GM18861 (cell line): Measurements from ENCODE around the gene PIEZO2.
"Not testable (repeated sequence)": the region's sequence is repeated elsewhere in the genome, so short reads cannot be mapped to it uniquely, and the experiment has no call there.

Experiments used
- ATAC-seq: cut with Tn5 transposase; IDR thresholded peaks from one replicate; pipeline ENCODE4 v1.9.1; 2021; ENCODE audit not compliant: unreplicated experiment

Gene PIEZO2

DNA sequence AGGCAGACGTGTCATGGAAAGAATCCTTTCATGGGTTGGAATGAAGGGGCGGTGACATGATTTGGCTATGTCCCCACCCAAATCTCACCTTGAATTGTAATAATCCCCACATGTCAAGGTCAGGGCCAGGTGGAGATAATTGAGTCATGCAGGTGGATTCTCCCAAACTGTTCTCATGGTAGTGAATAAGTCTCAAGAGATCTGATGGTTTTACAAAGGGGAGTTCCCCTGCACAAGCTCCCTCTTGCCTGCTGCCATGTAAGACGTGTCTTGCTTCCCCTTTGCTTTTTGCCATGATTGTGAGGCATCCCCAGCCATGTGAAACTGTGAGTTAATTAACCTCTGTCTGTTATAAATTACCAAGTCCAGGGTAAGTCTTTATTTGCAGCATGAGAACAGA is 215.7 kb downstream of the PIEZO2 start:
- not testable (repeated sequence) for ATAC-seq

DNA sequence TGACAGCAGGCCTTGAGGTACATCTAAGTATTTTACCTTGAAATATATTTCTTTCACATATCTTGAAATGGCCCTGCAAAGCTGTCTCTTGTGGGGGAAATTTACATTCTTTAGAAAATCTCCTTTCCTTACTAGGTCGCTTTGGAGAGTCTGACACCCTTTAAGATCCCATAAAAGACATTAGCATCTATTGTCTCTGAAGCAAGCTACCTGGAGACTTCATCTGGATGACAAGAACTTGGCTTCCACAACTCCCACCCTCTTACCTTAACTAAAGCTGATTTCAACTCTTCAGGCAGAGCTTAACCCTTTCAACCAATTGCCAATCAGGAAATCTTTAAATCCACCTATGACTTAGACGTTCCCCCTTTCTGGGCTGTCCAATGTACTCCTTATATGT is 219.3 kb downstream of the PIEZO2 start:
- ATAC-seq, result no peak

DNA sequence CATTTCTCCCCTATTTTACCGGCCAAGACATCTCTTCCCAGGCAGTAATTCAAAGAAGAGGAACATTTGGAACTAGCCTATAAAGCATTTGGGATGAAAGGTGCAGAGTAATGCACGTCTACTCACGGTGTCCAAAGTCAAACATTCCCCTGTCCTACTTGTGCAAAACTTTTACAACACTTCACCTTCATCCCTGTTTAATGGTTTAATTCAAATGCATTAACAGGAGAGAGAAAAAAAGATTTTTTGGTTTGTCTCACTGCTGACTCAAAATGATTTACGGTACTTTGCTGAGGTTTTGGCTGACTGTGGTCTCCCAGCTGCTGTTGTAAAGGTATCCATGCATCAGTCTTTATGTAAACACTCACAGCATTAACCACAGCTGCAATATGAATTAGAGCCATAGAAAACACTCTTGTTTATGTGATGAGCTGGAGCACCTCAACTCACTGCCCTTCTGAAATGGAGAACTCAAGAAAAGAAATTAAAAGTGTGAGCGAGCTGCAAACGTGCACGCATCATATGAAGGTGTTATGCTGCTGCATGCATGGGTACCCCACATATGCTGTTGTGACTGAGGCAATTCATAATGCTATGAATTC is 220.5 kb downstream of the PIEZO2 start:
- no peak for ATAC-seq

DNA sequence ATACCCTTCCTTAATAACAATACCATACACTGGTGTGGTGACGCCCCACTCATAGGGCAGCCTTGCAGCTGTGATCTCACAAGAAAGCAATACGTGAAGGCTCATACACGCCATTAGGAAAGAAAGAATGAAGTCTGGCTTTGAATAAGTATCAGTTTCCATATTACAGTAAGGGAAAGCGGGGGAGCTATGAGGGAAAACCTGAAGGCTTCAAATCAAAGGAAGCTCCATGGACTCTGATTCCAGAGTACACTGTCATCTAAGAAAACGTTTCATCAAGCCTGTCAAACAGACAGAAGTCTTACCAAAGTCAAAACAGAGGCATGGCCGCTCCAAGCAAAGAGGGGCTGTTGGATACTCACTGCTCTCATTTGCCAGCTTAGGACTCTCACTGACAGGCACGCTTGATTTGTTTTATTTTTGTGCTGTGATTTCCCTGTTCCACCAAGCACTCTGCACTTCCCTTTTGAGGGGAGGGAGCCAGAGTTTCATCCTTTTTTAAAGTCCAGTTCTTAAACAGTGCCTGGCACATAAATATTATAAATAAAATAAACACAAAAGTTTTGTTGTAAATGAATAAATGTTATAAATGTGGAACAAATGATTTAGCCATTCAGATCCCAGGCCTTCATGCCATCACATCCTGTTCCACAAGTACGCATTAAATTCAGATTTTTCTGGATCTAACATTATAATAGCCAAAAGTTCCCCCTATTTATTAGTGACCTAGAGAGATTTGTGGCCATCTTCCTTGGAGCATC is 221.2 kb downstream of the PIEZO2 start:
- ATAC-seq, result no peak

DNA sequence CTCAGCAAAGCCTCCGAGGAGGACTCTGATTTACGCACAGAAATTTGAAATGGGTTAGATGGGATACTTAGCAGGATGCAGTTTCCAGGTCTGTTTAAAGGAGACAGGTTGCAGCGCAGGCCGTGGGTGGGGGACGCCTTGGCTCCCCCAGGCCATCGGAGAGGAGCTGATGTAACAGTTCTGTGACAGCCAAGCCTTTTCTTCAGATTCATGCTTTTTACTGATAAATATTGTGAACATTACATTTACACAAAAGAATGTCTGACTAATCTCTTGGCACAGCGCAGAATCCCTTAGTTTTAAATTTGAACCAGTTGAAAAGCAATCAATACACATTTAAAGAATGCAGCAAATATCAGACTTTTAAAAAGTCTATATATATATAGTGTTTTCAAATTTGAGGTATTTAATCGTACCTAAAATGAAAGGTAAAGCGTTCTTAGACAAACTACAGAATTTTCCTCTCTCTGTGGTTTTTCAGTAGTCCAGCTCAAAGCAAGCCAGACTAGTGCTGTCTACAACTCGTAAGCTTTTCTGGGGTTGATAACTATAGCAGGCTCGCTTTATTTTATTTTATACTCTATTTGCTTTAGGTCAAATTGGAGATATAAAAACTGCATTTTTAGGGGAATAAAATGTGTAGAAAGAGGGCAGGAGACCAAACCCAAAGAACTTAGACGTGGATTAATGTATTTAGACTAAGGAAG is 221.9 kb downstream of the PIEZO2 start:
- ATAC-seq, result no peak

DNA sequence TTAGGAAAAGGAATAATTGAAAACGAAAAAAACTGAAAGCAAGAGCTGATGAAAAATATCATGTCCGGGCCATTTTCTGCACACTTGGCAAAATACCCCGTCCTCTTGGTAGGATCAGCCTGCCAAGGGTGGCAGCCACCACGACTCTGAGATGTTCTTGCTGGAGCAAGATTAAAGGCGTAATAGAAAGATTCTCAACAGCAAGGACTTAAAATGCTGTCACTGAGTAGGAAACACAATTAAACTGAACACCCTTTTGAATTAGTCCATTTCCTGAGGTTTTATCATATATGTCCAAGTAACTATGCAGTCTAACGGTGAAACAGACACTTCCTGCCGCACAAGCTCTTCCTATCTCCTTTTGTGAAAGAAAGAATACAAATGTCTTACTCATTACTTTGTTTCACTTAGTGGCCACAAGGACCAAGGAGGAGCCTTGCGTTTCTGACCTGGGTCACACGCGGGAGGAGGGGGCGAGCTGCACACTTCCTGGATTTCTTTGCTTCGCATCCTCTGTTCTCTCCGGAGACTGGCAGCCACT is 222.7 kb downstream of the PIEZO2 start:
- no peak for ATAC-seq

DNA sequence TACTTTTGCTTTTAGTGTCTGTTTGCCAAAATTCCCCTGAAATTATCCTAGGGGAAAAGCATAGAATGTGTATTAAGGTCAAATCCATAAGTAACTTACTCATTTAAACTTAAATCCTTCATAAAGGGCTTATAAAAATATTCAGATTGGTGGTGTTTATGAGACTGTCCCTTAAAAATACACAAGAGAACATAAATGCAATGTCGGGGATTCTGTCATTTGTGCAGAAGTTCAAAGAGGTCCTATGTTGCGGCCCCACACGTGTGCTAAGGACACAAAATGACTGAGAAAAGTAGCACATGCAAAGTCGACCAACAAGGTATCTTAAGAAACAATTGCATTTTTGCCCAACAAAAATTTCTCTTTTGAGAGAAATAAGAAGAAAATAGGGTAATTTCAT is 225.1 kb downstream of the PIEZO2 start:
- ATAC-seq, result no peak

DNA sequence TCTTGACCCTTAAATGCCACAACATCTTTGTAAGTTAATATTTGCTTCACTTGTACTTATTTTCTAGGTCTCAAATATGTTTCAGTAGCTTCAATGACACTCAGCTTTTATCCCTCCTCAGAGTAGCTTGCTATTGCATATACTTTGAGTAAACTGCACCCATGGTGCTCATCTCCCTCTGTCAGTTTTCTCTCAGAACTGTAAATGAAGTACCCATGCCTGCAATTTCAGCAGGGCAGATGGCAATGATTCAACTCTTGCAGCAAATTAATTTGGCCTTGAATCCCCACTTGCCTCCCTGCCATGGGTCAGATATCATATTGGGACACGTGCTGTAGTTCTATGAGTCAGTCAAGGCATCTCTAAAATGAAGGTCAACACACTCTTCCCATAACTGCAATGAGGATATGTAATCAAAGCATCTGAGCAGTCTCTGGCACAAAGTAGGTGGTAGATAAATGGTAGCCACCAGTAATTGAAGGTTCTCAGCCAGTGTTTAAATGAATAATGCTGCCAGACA is 225.8 kb downstream of the PIEZO2 start:
- ATAC-seq, result no peak

DNA sequence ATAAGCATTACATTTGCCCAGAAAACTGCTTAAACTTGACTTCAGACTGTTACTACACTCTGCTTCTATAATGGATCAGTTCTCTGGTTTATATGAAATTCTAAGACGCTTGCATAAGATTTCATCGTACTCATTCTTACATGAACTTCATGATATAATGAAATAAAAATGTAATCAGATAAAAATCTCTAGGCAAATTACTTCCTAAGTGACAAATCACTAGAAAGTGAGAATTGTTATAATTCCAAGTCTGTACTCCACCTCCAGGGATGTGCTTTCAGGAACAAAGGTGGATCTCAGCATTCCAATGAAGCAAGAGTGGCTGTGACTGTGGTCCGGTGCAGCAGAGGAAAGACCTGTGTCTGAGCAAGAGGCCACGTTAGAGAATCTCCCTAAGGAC is 226.2 kb downstream of the PIEZO2 start:
- no peak for ATAC-seq

DNA sequence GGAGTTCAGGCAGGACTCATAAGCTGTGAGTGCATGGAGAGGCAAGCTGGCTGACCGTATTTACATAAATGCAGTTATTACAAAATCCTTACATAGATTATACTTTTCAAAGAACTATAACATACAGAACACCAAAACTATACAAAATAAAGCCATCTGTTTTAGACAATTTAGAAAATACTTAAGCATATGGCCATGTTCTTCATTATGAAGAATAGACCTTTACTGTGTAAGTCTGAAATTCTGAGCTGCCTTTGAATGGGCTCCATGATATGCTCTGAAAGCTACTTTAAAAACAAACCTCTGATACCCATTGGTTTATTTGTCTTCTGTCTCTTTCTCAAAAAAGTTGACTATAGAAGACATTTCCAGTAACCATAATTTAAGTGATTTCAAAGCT is 226.7 kb downstream of the PIEZO2 start:
- not testable (repeated sequence) for ATAC-seq

DNA sequence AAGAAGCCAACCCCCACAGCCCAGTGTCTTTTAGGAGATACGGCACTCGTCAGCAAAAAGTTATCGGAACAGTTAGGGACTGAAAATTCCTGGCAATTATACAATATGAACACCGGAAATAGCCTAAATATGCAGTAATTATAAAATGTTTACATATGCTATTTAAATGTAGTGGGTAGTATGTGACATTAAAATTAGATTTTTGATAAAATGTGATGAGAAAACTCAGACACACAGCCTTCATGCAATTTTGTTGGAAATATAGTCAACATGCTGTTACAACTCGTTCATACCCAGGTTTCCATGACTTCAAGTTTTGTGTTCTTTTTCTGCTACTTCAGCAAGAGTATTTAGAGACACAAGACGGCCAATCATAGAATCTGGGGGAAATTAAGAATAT is 229.1 kb downstream of the PIEZO2 start:
- not testable (repeated sequence) for ATAC-seq

DNA sequence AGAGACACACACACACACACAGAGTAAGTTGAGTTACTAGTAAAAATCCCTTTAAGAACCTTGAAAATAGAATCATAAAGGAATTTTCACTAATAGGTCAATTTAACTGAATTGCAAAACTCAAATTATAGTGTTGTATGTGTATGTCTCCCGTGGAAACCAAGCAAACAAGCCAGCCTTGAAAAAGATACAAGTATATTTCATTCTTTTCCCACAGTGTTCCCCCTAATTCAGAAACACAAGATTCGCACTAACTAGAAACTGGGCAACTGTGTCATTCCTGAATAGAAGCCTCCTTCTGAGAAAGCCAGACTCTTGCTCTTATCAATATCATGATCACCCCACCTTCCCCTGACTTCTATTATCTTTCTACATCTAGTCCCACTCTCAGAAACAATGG is 229.5 kb downstream of the PIEZO2 start:
- ATAC-seq, result no peak

DNA sequence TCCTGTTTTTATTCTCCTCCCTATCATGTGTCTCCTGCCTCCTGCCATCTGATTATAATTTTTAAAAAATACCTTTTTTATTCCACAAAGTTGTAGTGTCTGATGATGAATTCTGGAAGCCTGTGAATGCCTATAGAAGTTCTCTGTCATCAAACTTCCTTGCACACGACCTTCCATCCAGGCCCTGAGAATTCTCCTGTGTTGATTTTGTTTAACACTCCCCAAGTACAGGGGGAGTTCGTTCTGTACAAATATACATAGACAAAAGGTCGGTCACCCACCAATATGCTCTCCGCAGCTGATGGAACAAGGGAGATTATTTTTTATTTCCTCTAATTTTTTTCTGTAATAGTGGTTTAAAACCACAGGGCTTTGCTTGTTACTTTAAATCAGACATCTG is 232.5 kb downstream of the PIEZO2 start:
- ATAC-seq, result no peak

DNA sequence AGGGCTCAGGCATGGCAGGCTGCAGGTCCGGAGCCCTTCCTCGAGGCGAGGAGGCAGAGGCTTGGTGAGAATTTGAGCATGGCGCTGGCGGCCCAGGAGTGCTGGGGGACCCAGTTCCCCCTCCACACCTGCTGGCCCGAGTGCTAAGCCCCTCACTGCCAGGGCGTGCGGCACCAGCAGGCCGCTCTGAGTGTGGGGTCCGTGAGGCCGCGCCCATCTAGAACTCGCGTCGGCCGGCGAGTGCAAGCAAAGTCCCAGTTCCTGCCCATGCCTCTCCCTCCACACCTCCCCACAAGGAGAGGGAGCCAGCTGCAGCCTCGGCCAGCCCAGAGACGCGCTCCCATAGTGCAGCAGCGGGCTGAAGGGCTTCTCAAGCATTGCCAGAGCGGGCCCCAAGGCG is 233.0 kb downstream of the PIEZO2 start:
- no peak for ATAC-seq

DNA sequence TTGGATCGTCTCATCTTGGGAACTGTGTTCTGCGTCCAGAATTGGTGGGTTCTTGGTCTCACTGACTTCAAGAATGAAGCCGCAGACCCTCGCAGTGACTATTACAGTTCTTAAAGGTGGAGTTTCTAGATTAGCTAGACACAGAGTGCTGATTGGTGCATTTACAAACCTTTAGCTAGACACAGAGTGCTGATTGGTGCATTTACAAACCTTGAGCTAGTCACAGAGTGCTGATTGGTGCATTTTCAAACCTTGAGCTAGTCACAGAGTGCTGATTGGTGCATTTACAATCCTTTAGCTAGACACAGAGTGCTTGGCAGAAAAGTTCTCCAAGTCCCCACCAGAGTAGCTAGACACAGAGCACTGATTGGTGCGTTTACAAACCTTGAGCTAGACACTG is 233.6 kb downstream of the PIEZO2 start:
- not testable (repeated sequence) for ATAC-seq

DNA sequence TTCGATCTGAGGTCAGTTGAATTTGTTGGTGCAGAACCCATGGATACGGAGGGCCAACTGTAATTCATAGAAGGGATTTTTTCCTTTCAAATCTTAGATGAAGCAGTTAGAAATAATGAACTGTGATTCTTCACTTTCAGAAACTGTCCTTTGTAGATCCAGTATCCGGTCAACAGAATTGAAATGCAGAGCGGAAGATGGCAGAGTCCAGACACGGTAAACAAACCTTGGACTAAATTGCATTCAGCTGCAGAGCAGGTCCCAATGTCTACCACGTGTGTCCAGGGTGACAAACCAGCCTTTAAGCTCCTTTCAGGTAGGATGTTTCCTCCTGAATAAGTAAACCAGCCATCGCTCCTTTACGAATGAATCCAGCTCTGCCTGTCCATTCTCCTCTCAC is 234.8 kb downstream of the PIEZO2 start:
- ATAC-seq, result not testable (repeated sequence)

DNA sequence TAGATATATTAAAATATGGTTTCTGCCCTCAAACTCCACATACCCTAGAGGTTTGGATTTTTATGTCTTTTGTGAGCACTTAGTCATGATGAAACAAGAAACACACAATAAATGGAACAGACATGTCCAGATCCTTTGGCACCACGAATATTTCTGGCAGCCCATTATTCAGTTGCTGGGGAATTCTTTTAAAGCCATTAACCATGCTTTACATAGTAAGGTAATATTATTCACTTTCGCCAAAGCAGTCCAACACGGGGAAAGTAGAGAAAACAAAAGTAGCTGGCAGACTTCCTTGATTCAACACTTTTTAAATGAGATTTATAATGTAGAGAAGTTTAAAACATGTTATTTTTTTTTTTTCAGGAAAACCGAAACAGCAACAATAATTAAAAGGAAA is 235.4 kb downstream of the PIEZO2 start:
- ATAC-seq, result no peak

DNA sequence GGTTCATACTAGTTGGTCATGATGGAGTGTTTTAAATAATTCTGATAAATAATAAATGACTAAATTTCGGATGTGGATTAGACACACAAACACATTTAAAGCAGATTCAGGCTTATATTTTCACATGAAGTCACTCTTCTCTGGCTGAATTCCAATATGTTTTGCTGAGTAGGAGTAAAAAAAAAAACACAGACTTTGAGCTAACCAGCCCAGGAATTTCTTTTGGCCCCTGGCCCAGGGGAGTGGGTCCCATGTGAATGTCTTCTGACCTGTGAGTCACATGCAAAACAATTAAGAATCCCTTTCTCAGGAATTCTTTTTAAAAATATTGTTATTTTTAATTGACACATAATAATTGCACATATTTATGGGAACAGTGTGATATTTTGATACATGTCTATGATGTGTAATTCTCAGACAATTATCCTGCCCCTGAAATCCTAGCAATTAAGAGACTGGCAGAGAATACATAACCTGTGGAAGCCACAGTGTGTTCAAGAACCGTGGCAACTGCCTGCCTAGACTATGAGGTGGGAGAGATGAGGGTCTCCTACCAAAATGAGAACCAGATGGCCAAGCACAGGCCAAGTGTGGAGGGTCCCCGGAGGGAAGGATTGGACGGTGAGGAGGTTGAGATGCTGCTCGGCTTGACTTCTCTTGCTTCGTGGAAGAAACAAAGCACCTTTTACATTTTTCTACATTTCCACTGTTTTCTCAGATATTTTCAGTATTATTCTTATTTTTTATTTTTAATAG is 236.4 kb downstream of the PIEZO2 start:
- no peak for ATAC-seq

DNA sequence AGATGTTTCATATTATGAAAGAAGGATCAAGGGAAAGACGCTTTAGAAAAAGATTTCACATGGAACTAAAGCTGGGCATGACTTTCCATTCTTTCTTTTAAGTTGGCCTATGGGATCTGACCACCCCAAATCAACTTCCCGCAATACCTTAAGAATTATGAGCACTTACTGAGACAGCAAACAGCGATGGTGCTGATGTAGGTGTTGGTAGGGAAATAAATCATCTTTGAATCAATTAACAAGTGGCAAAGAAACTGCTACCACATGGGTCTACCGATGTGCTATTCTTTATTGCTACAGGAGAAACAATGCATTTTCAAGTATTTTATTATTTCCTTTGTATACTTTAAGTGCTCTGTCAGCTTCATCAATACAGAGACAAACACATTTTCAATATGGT is 239.6 kb downstream of the PIEZO2 start:
- no peak for ATAC-seq

DNA sequence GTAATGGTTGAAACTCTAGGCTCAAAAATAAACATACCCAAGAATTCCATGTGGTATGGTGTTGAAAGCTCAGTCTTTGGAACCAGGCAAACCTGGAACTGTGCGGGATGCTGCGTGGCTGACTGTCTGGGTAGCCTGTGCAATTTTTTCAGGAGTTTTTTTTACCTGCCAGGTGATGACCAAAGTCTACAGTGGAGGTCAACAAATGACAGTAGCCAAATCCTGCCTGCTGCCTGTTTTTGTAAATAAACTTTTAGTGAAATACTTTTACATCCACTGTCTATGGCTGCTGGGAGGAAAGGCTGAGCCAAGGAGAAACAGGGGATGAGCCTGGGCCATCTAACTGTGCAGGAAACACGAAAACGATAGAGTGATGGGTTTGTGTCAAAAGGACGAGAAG is 240.6 kb downstream of the PIEZO2 start:
- ATAC-seq, result no peak

DNA sequence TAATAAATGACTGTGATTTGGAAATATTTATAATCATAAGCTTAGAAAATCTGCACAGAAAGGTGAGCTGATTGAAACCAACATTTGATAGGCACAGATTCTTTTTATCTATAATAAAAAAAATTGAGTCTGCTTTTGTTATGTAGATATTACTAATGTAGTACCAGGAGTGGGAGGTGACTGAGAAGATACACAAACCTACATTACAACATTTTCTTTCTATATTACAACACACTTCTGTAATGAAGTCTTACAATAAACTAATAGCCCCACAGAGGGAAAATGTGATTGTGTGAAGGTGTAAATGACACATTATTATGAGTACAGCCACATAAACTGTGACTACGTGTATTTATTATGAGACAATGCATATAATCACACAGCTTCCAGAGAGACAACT is 241.6 kb downstream of the PIEZO2 start:
- no peak for ATAC-seq
